ENCODE data around the gene LAMC1. TPM values are rescaled to one million over a fixed set of nuclear protein-coding genes. Genes with fewer than 3 reads are reported as not detected.

LAMC1 gene
- total and polyA plus RNA-seq, 5 donors from 2014 or later = 1.1 TPM; not detected in 4

DNA sequence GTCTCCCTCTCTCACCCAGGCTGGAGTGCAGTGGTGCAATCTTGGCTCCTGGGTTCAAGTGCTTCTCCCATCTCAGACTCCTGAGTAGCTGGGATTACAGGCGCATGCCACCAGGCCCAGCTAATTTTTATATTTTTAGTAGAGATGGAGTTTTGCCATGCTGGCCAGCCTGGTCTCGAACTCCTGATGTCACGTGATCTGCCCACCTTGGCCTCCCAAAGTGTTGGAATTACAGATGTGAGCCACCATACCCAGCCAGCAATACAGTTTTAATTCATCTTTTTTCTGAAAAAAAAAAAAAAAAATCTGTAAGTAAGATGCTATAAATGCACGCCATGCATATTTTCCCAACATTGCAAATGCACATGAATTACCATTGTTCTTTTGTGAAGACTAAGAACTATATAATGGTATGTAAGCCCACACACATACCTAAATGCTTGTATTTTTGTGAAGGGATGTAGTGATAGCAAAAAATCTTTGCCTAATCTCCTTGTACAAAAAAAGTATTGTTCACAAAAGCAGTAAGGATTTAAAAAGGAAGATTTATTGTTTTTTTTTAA is 170.8 kb downstream of the LAMC1 start:
- no peaks in the 10 kb centered on the region for H3K4me1 ChIP-seq (ENCODE audit: control insufficient read depth, insufficient read depth, low read length, poor library complexity, severe bottlenecking)
- no peak for DNase-seq
- Mint-ChIP-seq H3K4me1 (peaks cover 0 to 11% (median 7%) of the 10 kb centered on the region in 4 donors), H3K27me3 (peaks cover 11% of the 10 kb centered on the region), H3K9me3 (peaks cover 0 to 2% (median 0%) of the 10 kb centered on the region in 7 donors), H3K36me3 (no peaks in the 10 kb centered on the region), H3K27ac (no peak overlapping the region), H3K4me3 (no peak overlapping the region)
- H3K36me3 ChIP-seq (ENCODE audit: control insufficient read depth, insufficient read depth, low read length) = no peaks in the 10 kb centered on the region
- H3K4me3 ChIP-seq (ENCODE audit: low read depth, low read length) = no peak overlapping the region
- H3K27me3 ChIP-seq (ENCODE audit: control insufficient read depth, insufficient read depth, low read length) = peaks cover 2% of the 10 kb centered on the region
- no peak overlapping the region for H3K27ac ChIP-seq (ENCODE audit: insufficient read depth, low read length, poor library complexity, severe bottlenecking)
- ATAC-seq (ENCODE audit: low read depth in 2 of 2) = no peak
- H3K9me3 ChIP-seq (ENCODE audit: control insufficient read depth in 2 of 2, low read length in 2 of 2) = no peaks in the 10 kb centered on the region

DNA sequence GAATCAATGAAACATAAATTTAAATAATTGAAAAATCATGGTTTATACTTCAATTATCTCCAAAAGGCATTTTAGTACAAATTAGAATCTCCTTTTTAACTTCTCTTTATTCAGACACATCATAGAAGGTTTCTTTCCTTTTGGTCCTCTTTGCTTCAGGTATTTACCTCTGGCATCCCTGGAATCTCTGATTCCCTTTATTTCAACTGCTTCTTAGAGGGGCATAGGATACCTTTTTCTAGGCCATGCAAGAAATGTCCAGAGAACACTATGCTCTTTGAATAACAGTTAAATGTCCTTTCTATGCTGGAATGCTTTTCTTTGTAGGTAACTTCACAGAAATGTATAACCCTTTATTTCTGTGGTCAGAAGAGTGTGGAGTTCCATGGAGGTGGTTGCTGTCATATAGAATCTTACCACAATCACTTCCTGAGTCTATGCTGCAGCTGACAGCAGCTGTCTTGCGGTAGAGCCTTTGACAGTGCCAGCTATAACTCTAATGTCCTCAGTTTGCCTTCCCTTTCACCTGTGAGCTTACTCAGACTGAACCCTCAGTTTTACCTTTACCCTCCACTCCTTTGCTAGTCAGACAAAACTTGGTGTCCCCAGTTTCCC is 171.4 kb downstream of the LAMC1 start:
- H3K4me3 ChIP-seq (ENCODE audit: low read depth, low read length) = no peak overlapping the region
- ATAC-seq (ENCODE audit: low read depth in 2 of 2) = peak; percentile 69 to 73
- peaks cover 2% of the 10 kb centered on the region for H3K27me3 ChIP-seq (ENCODE audit: control insufficient read depth, insufficient read depth, low read length)
- H3K9me3 ChIP-seq (ENCODE audit: control insufficient read depth in 2 of 2, low read length in 2 of 2) = no peaks in the 10 kb centered on the region
- no peak overlapping the region for H3K27ac Mint-ChIP-seq
- peaks cover 0 to 11% (median 7%) of the 10 kb centered on the region in 4 donors for H3K4me1 Mint-ChIP-seq
- H3K36me3 Mint-ChIP-seq = no peaks in the 10 kb centered on the region
- no peaks in the 10 kb centered on the region for H3K4me1 ChIP-seq (ENCODE audit: control insufficient read depth, insufficient read depth, low read length, poor library complexity, severe bottlenecking)
- H3K4me3 Mint-ChIP-seq = no peak overlapping the region
- peaks cover 8% of the 10 kb centered on the region for H3K27me3 Mint-ChIP-seq
- peaks cover 0 to 2% (median 0%) of the 10 kb centered on the region in 7 donors for H3K9me3 Mint-ChIP-seq
- DNase-seq = peak in 1 of 3 donors; percentile 82
- H3K36me3 ChIP-seq (ENCODE audit: control insufficient read depth, insufficient read depth, low read length) = no peaks in the 10 kb centered on the region
- no peak overlapping the region for H3K27ac ChIP-seq (ENCODE audit: insufficient read depth, low read length, poor library complexity, severe bottlenecking)

DNA sequence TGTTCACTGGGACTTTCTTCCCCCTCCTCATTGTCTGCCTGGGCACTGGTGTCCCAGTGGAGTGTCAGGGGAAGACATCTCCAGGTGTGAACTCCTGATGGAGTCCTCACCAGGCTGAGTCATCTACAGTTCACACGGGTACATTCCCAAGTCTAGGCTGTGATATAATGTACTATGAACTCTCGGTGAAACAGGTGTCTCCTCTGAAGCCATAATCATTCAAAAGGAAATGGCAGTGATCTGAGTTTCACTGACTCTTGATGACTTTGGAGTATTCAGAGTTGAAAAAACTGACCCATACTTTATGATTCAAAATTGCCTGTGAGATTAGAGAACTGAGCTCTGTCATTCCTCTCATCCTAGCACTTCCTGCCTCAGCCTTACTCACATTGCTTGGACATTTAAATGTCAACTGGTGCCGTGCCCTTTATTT is 171.9 kb downstream of the LAMC1 start:
- Mint-ChIP-seq H3K4me3 (no peak overlapping the region), H3K4me1 (peaks cover 0 to 11% (median 7%) of the 10 kb centered on the region in 4 donors), H3K36me3 (no peaks in the 10 kb centered on the region), H3K27me3 (peaks cover 10% of the 10 kb centered on the region), H3K27ac (no peak overlapping the region), H3K9me3 (peaks cover 0 to 2% (median 0%) of the 10 kb centered on the region in 7 donors)
- Histone ChIP-seq H3K27ac (ENCODE audit: insufficient read depth, low read length, poor library complexity, severe bottlenecking) (no peak overlapping the region), H3K4me1 (ENCODE audit: control insufficient read depth, insufficient read depth, low read length, poor library complexity, severe bottlenecking) (no peaks in the 10 kb centered on the region), H3K36me3 (ENCODE audit: control insufficient read depth, insufficient read depth, low read length) (no peaks in the 10 kb centered on the region), H3K27me3 (ENCODE audit: control insufficient read depth, insufficient read depth, low read length) (no peaks in the 10 kb centered on the region), H3K4me3 (ENCODE audit: low read depth, low read length) (no peak overlapping the region), H3K9me3 (ENCODE audit: control insufficient read depth in 2 of 2, low read length in 2 of 2) (no peaks in the 10 kb centered on the region)
- ATAC-seq (ENCODE audit: low read depth in 2 of 2) = peak in 1 of 2 donors; percentile 8
- no peak for DNase-seq

Other genes starting within 250 kb of the LAMC1 start
- gene NPL, start 233.6 kb upstream of the LAMC1 start, total RNA-seq = 4.8 TPM
- gene NPL, start 233.6 kb upstream of the LAMC1 start, polyA plus RNA-seq = 10 to 100 TPM in 1 of 4 donors, 1 to 10 TPM in 3; 5.4 to 12.2 (median 7.2) TPM
- 292 TPM for gene DHX9, start 184.1 kb upstream of the LAMC1 start, total RNA-seq
- gene DHX9, start 184.1 kb upstream of the LAMC1 start, polyA plus RNA-seq = 100 to 1,000 TPM in 1 of 4 donors, 10 to 100 TPM in 3; 76.0 to 124 (median 83.4) TPM
- gene SHCBP1L, start 70.3 kb upstream of the LAMC1 start, total RNA-seq = not detected
- not detected for gene SHCBP1L, start 70.3 kb upstream of the LAMC1 start, polyA plus RNA-seq
- not detected for gene LAMC2, start 162.8 kb downstream of the LAMC1 start, total RNA-seq
- gene LAMC2, start 162.8 kb downstream of the LAMC1 start, polyA plus RNA-seq = not detected